Measurements from ENCODE around the gene AOAH.
"Not testable (repeated sequence)": the region's sequence is repeated elsewhere in the genome, so short reads cannot be mapped to it uniquely, and the experiment has no call there.

AOAH gene

DNA sequence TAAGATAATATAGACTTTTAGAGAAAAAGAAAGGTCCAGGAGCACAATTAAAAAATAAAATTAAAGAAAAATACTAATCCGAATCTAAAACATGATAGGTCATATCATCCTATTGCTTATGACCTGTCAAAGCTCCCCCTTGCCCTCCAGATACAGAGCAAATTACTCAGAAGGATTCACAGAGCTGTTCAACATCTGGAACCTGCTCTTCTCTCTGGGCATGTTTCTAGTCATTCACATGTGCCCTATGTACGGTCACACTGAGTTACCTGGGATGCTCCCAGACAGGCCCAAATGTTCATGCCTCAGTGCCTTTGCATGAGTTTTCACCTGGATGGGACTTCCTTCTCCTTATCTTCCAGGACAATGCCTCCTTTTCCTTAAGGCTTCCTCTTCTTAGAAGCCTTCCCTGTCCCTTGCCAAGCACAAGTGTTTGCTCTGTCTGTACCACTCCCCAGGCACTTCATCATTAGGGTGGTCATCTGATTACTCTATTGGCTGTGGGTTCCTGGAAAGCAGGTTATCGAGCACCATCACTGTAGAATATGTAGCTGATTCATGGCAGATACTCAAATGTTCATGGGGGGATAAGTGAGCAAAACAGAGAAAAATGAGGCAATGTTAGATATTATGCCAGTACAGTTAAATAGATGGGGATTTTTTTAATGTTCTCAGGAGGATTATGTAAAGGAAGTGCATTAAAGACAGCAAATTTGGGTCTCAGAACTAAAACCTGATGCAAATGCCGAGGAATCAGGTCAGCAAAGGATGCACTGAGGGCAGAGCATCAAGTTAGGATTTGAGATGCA lies 12.0 kb upstream of the AOAH start:
- no peak for DNase-seq

DNA sequence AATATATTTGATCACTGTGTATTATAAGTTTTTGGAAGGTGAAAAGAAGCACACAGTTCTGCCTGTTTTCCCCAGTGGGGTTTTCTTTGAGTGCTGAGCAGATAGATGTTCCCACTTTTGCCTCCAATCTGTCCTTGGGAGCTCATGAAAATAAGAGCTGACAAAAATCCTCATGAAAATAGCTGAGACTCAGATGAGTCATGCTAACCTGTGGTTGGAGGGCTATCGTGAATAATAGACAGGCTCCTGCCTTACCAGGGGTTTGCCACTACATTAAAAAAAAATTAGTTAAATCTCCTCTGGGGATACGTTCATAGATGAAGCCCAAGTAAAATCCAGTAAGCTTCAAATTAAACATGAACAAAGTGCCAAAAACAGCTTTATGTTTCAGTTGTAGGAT lies 10.9 kb upstream of the AOAH start:
- DNase-seq = no peak

DNA sequence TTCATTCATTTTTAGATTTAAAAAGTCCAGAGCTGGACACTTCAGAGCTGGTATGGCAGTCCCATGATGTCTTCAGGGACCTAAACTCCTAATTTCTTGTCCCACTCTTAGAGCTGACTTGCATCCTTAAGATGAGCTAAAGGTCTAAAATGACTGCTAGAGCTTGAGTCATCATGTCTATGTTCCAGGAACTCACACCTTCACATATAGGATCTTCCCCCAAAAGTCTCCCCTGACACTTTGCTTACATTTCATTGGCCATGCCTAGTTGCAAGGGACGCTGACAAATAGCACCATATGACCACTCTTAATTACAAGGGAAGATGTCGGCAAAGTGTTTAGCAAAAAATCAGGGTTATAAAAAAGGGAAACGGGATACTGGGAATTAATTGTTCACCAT lies 10.4 kb upstream of the AOAH start:
- DNase-seq = no peak

DNA sequence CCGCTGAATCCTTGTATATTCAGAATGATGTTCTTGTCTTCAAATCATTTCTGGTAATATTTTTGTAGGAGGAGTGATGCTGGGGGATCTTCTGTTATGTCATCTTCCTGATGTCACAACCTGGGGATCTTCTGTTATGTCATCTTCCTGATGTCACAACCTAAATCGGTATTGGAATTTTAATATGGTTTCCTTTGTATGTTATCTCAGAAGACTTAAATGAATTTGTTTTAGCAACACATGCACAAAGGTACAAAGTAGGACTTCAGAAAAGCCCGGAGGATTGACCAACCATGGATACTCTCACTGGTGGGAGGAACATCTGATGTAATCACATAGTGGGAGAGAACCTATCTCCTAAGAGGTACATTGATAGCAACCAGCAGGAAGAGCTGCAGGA lies 9.1 kb upstream of the AOAH start:
- DNase-seq = no peak

DNA sequence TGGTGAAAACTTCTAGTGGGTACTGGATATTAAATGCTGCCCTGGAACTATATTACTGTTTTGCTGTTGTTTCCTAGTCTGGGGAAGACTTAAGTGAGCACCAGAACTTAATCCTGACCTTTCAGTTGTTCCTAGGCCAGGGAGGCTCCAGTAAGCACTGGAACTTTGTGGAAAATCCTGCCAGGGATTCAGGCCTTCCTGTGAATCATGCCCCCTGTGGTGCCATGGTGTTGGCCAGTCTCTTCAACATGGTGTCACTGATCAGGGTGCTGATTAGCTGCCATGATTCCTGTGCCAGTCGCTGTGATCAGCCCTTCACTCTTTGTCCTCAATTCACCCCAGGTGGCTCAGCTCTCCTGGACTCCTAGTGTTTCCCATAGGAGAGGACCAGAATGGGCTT lies 8.5 kb upstream of the AOAH start:
- no peak for DNase-seq

DNA sequence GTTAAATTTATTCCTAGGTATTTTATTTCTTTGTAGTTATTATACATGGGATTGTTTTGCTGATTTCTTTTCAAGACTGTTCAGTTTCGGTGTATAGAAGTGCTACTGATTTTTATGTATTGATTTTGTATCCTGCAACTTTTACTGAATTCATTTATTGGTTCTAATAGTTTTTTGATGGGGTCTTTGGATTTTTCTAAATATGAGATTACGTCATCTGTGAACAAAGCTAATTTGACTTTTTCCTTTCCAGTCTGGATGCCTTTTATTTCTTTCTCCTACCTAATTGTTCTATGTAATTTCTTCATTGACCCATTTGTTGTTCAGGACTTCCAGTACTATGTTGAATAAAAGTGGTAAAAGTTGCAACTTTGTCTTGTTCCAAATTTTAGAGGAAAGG lies 5.8 kb upstream of the AOAH start:
- no peak for DNase-seq

DNA sequence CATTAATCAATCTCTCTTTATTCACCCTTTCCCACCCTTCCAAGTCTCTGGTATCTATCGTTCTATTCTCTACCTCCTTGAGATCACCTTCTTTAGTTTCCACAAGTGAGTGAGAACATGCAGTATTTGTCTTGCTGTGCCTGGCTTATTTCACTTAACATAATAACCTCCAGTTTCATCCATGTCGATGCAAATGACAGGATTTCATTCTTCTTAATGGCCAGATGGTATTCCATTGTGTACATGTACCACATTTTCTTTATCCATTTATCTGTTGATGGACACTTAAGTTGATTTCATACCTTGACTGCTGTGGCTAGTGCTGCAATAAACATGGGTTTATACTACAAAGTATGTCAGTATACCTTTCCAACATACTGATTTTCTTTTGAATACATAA lies 3.8 kb upstream of the AOAH start:
- DNase-seq = no peak

DNA sequence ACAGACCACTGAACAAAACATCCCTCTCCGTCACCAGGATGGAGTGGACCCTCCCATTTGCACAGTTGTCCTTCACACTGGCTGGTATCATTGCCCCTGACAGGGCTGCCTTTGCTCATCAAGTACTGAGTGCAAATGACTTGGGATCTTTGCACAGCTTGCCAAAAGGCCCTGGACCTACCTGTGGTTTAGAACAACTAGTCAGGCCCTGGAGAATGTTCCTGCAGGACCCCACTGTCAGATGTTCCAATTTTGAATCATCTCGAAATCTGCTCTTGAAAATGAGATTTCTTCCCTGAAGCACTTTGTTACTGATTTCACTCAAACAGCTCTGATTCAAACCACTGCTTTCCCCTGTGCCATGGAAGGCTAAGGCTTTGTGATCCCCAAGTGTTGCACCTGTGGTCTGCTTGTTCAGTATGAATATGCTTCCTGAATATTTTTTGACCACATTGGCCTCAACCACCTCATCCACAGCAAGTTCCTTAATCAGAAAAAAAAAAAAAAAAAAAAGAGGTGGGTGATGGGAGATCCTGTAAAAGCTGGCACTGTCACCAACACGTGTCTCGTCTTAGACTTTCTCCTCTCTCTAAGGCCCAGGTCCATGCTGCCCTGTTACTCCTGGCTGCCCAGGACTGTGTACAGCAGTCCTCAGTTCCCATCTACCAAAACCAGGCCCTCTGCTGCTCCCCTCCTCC lies 2.7 kb upstream of the AOAH start:
- DNase-seq = no peak

DNA sequence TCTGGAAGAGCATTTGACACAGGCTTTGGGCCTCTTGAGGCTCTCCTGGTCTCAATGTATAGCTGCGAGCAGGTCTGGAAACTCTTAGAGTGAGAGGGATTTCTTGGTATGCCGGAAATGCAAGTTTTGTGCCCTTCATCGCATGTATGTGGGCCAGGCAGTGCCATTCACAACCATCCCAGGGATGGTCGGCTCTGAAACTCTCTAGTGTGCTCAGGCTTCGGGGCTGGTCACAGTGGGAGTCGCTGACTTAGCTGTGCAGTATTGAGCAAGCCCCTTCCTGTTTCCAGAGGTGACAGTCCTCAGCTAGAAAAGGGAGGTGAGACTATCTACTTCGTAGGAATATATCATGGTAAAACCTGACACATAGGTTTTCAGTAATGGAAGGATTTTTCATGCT lies 2.0 kb upstream of the AOAH start:
- no peak for DNase-seq

DNA sequence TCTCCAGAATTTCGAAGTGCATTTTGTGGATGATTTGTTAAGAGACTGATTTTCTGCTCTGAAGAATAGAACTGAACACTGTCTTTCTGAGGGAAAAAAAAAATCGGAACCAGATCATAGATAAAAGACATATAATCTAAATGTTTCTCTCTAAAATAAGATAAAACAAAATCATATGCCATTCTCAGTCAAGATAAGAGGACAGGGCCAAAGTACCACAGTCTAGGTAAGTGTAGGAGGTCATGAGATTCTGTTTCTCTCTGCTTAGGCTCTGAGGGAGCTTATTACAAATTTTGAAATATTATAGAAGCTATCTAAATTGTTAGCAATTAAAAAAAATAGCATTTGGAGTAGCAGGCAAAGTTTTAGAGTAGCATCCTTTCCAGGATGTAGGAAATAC lies 702 bp upstream of the AOAH start:
- no peak for DNase-seq

DNA sequence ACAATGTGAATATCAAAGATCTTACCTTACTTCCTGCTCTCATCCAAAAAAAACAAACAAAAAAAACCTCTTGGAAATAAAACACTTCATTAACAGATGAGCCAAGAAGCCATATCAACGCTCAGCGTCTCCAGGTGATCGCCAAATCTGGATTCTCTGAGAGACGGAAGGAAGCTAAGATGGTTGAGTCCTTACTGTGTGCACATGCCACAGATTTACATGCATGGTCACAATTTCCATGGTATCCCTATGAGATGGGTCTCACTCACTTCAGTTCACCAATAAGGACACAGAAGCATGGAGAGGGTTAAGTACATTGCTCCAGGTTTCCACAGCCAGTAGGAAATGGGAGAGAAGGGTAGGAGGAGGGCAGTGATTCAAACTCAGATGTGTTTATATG lies 1.0 kb downstream of the AOAH start:
- no peak for DNase-seq

DNA sequence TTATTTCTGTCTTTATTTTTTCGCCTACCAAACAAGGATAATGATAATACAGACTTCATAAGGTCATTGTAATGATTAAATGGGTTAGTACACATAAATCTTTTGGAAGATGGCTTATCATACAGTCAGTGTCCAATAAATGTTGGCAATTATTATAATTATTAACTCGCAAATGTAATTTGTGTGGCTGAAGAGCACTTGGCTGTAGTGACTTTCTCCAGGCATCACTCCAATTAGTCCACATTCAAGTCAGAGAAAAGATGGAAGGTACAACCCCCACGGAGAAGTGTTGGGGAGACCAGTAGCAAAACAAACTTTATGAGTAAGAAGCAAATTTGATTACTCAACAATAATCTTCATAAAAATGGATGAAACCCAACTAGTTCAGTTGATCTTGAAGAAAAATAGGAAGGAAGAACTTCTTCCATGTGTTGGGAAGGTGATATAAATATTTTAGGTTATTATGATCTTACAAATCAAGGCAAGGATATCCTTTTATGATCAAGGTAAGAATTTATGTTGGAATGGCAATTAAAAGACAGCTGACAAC lies 5.1 kb downstream of the AOAH start:
- DNase-seq = no peak

DNA sequence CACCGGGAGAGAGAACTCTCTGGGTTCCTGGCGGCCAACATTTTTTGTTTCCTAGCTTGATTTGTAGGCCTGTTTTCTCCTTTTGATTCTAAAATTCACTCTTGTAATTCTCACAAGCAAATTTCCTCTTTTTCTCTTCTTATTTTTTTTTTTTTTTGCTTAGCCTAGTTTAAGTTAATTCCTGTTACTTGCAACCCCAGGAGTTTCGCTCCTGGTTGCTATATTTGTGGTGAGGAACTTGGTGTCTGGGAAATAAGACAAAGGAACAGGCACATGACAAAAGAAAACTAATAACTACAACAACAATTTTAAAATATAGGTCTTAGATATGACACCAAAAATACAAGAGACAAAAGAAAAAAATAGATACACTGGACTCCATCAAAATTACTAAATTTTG lies 6.7 kb downstream of the AOAH start:
- DNase-seq = no peak

DNA sequence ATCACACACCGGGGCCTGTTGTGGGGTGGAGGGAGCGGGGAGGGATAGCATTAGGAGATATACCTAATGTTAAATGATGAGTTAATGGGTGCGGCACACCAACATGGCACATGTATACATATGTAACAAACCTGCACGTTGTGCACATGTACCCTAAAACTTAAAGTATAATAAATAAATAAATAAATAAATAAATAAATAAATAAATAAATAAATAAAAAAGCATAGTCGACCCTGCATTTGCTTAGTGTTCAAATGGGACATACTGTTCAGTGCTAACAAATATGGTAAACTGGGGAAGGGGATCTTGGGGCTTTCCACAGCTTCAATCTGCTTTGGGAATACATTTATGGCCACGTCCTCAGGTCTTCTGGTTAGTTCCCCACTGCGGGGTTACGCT lies 7.5 kb downstream of the AOAH start:
- DNase-seq = not testable (repeated sequence)

DNA sequence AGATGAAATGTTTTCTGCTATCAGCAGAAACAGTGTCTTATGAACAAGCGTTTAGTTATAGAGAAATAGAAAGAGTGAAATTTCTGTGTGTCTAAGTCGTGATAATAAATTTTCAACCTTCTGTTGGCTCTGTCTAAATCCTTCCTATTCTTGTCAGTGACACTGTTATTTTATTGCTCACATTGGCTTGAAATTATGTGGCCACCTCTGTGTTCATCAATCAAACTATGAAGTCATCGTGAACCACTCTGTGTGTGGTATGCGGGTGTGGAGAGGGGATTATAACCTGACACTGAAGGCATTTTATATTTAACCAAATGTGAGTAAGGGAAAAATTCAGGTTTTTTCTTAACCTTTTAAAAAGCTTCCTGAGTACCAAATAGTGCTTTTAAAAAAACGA lies 12.3 kb downstream of the AOAH start:
- DNase-seq = no peak

DNA sequence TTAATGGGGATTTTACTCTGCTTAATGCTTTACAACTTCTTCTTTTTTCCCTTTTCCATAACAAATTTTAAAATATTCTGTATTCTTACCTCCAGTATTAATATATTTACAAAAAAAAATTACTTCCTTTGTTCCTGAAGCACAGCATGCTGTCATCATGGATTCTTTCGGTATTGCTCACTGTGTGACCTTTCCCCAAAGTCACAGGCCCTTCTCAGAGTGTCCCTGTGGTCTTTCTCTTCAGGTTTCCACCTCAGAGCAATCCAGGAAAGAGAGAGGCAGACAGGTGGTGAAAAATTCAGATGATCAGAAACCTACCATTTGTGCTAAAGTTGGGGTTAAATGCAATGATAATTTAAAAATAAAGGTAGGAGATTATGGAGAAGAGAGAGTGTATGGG lies 13.0 kb downstream of the AOAH start:
- no peak for DNase-seq

DNA sequence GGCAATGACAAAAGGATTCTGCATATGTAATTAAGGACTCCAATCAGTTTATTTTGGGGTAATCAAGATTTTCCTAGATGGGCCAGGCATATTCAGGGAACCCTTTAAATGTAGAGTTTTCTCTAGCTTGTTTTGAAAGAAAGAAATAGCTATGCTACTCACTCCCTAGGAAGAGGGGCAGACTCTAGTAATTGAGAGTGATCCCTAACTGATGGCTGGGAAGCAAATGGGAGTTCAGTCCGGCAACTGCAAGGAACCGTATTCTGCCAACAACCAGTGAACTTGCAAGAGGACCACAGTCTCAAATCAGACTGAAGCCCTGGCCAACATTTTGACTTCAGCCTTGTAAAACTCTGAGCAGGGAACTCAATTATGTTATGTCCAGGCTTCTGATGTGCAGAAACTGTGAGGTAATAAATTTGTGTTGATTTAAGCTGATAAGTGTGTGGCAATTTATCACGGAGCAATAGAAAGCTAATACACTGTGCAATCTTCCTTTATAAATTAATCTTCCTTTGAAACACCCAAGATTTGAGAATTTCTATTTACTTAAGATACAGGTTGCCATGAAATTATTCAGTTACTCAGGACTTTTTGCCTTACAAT lies 14.0 kb downstream of the AOAH start:
- no peak for DNase-seq

DNA sequence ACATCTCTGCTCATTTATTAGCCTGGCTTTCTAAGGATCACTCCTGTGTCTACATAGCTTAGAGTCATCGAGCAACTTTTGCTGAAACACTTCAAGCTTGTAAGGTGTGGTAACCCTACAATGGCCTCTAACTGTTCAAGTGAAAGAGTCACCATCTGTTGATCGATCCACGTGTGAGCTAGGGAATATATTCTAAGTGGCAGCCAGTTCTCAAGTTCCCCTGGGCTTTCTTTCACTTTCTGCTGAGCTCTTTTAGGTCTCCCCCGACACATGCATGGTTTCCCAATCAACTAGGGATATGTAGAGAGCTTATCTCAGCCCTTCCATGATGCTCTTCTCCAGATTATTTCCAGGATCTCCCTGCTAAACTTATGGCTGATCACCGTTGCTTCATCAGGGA lies 15.5 kb downstream of the AOAH start:
- no peak for DNase-seq

DNA sequence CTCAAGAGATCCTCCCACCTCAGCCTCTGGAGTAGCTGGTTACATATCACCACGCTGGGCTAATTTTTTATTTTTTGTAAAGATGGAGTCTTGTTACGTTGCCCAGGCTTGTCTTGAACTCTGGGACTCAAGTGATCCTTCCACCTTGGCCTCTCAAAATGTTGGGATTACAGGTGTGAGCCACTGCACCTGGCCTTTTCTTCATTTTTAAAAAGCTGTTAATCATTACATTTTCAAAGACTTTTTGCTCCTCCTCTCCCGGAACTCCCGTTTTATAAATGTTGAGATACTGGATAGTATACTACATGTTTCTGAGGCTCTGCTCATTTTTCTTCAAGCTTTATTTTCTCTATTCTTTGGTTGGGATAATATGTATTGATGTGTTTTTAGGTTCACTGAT lies 16.4 kb downstream of the AOAH start:
- DNase-seq = no peak

DNA sequence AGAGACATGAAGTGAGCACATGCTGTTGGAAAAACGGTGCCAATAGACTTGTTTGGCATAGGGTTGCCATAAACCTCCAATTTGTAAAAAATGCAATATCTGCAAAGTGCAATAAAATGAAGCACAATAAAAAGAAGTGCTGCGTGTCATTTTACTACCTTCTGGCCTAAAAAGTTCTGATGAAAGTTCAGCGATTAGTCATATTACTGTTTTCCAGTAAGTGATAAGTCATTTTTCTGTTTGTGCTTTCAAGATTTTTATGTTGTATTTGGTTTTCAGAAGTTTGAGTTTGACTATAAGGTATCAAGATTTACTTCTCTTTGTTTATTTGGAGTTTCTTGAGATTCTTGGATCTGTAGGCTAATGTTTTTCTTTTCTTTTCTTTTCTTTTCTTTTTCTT lies 16.8 kb downstream of the AOAH start:
- DNase-seq = no peak

DNA sequence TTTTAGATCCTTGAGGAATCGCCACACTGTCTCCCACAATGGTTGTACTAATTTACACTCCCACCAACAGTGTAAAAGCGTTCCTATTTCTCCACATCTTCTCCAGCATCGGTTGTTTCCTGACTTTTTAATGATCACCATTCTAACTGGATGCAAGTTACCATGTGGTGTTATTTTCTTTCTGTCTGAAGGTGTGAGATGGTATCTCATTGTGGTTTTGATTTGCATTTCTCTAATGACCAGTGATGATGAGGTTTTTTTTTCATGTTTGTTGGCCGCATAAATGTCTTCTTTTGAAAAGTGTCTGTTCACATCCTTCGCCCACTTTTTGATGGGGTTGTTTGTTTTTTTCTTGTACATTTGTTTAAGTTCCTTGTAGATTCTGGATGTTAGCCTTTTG lies 20.4 kb downstream of the AOAH start:
- DNase-seq = not testable (repeated sequence)

DNA sequence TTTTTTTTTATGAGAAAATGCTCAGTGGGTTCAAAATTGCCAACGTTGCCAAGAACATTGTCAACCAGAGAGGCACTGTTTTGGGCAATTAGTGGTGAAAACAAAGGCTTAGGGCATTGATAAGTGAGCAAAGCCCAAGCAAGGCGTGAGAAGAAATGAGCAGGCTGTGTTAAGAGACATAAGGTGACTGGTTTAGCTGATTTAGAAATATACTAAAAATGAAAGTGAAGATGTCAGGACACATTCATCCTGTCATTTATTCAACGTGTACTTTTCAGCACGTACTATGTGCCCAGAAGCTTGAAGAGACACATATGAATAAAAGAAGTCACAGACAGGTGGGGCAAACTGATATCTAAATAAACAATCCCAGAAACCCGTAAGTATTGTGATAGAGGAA lies 31.8 kb downstream of the AOAH start:
- DNase-seq = no peak

DNA sequence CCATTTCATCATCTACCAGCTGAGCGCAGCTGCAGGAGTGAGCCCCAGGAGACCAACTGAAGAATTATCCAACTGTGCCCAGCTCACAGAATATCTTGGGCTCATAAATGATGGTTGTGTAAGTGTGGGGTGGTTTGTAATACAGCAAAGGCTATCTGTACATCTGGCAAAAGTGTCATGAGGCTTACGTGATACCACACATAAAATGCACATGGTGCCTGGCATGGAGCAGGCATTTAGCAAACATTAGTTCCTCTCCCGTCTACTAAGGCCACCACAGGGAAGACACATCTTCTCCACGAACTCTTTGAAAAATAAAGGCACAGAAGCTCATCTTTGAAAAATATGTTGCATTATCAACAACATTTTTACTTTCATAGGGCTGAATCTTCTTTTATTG lies 32.3 kb downstream of the AOAH start:
- DNase-seq = no peak

DNA sequence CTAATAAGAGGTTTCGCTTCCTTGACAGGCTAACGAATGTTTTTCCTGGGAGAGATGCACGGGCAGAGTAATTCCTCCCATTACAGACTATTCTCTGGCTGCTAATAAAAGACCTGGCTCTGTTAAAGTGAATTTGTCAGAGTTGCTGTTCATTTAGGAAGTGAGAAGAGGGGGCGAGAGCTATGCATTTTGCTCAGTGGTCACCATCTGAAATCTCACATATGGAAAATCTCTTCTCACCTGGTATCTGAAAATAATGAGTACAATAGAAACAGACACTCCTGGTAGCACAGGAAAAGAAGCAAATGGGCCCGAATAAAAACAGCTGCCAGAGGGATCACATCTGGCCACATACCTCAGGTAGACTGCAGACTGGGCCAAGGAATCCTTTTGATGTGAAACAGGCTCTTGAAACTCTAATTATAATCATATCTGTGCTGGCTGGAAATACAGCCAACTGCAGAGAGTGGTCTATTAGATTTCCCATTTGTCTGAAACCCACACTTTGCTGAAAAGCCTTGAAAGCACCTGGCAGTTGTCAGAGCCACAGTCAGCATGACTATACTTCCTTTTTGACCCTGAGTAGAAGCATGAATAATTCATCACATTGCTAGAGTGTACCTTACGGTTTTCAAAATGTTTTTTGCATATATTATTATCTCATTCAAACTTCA lies 33.6 kb downstream of the AOAH start:
- DNase-seq = no peak
